ENCODE results near the gene REEP5. TPM values are rescaled to one million over a fixed set of nuclear protein-coding genes. Genes with fewer than 3 reads are reported as not detected.
"Not testable (repeated sequence)": the region's sequence is repeated elsewhere in the genome, so short reads cannot be mapped to it uniquely, and the experiment has no call there.

Gene REEP5
- total and polyA plus RNA-seq, 12 donors = 90.2 to 169 (median 132) TPM

GRCh38 chr5:112960315-112960714, 38.3 kb upstream of the REEP5 start:
- peak overlapping the region in 1 of 10 donors; percentile 11 for H3K27ac ChIP-seq
- DNase-seq (no peak), ATAC-seq (no peak)
- intact Hi-C loops (cut with DNase I) = loop anchor here in 2 of 10 donors (5.0 to 10.0 kb wide), 2 partner anchors 38 to 406 kb away; partner anchors contain the start of gene REEP5 (in 1 of the 2)
- WGBS, 2 donors = 91 to 94% methylated on average over 1 of the region's 1 CpG
- no peaks in the 10 kb centered on the region for H3K36me3 ChIP-seq
- H3K9me3 ChIP-seq = no peaks in the 10 kb centered on the region
- no peaks in the 10 kb centered on the region for H3K27me3 ChIP-seq
- no peak overlapping the region for H3K4me3 ChIP-seq
- peaks cover 2 to 50% (median 30%) of the 10 kb centered on the region in 9 donors for H3K4me1 ChIP-seq
- TF ChIP-seq CTCF (IDR thresholded peaks at IDR 0.05) = no peak

- H3K27ac ChIP-seq, H3K27me3 ChIP-seq, H3K36me3 ChIP-seq, DNase-seq, H3K9me3 ChIP-seq, H3K4me3 ChIP-seq: not testable (repeated sequence)
- intact Hi-C loops (cut with DNase I) = loop anchor here in 3 of 10 donors (5.0 to 10.0 kb wide), 2 partner anchors 38 to 405 kb away; partner anchors contain the start of gene REEP5 (in 2 of the 3)
- 93 to 97% methylated on average over 8 of the region's 8 CpGs for WGBS, 2 donors
- peaks cover 2 to 50% (median 30%) of the 10 kb centered on the region in 9 donors for H3K4me1 ChIP-seq
- ATAC-seq = peak in 1 of 8 donors; percentile 21
Observed at GRCh38 chr5:112959872-112960271, 37.8 kb upstream of the REEP5 start.

GRCh38 chr5:112958093-112959088, 36.4 kb upstream of the REEP5 start:
- 41 to 43% methylated on average over 5 of the region's 5 CpGs for WGBS, 2 donors
- TF ChIP-seq CTCF (IDR thresholded peaks at IDR 0.05) = no peak
- H3K4me3 ChIP-seq = peak overlapping the region in 1 of 10 donors; percentile 8

GRCh38 chr5:112957036-112957808, 35.2 kb upstream of the REEP5 start:
- DNase-seq (no peak), ATAC-seq (no peak)
- peaks cover 0 to 36% (median 26%) of the 10 kb centered on the region in 9 donors for H3K4me1 ChIP-seq
- intact Hi-C loops (cut with DNase I) = loop anchor here in 1 of 10 donors (5.0 kb wide), 1 partner anchor 35 kb away; the partner anchor contains the start of gene REEP5
- H3K36me3 ChIP-seq = no peaks in the 10 kb centered on the region
- no peaks in the 10 kb centered on the region for H3K27me3 ChIP-seq
- TF ChIP-seq CTCF (IDR thresholded peaks at IDR 0.05) = no peak
- no peak overlapping the region for H3K4me3 ChIP-seq
- H3K9me3 ChIP-seq = no peaks in the 10 kb centered on the region
- 69 to 76% methylated on average over 2 of the region's 2 CpGs for WGBS, 2 donors
- peak overlapping the region in 2 of 10 donors; percentile 49 to 64 for H3K27ac ChIP-seq

More at GRCh38 chr5:112958093-112959088, 36.4 kb upstream of the REEP5 start:
- Histone ChIP-seq H3K27me3 (no peaks in the 10 kb centered on the region), H3K27ac (peak overlapping the region in 7 of 10 donors; percentile 10 to 64 (median 49)), H3K36me3 (no peaks in the 10 kb centered on the region), H3K9me3 (no peaks in the 10 kb centered on the region), H3K4me1 (peaks cover 1 to 40% (median 29%) of the 10 kb centered on the region in 9 donors)
- ATAC-seq = peak; percentile 23 to 95 (median 83)
- intact Hi-C loops (cut with DNase I) = loop anchor here in 1 of 10 donors (5.0 kb wide), 1 partner anchor 36 kb away; the partner anchor contains the start of gene REEP5
- peak; percentile 57 to 70 for DNase-seq

All from heart right ventricle (tissue), 16 donors.